ENCODE data around the gene BNC2. TPM values are rescaled to one million over a fixed set of nuclear protein-coding genes. Genes with fewer than 3 reads are reported as not detected.

BNC2 gene
- total RNA-seq, 4 donors from 2014 or later: 17.2 to 26.7 (median 20.1) TPM

DNA sequence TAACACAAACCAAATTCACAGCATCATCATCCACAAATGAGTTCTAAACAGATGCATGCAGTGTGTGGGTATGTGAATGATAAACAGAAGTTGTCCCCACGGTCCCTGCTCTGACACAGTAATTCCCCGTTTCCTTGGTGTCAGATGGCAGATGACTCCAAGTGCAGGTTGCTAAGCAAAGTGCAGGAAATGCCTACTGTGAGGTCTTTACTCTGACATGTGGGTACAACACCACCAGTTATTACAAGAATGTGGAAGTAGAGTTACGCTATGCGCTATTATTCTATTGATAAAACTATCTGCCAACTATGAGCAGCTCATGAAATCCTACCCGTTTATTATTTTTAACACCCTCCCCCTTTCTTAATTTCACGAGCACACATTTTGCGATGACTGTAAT lies 448.9 kb downstream of the BNC2 start:
- TF ChIP-seq CTCF (IDR thresholded peaks at IDR 0.05; ENCODE audit: low read depth): no peak

DNA sequence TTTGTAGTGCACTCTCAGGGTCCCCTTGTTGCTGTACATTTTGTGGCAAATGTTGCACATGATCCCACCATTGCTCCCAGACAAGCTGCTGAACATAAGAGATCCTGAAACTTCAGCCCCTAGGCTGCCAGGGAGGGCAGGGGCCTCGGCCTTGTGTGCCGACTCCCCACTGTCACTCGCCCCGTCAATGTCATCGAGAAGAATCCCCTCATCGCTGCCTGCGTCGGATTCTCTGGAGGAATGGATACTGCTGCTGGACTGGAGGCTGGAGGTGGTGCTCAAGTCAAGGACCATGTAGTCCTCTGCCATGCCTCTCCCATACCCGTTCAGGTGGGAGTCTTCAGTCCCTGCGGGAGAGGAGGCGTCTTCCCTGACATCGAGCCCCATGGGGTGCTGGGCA lies 451.3 kb downstream of the BNC2 start:
- TF ChIP-seq CTCF (IDR thresholded peaks at IDR 0.05; ENCODE audit: low read depth): no peak

DNA sequence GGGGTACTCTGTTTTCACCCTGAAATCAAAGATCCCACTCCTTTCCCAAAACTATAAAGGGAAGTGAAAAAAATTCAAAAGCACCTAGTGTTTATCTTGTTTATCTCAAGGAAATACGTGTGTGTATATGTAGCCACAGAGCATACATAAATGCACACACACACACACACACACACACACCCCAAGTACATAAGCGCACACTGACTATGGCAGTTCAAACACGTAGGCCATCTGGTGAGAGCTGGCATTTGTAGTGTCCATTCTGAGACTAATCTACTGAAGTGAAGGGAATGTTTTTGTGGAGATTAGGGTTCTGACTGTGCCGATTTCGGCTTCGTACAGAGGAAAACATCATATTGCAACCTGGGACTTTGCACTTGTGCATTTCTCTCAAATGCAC lies 451.7 kb downstream of the BNC2 start:
- no peak for TF ChIP-seq CTCF (IDR thresholded peaks at IDR 0.05; ENCODE audit: low read depth)

DNA sequence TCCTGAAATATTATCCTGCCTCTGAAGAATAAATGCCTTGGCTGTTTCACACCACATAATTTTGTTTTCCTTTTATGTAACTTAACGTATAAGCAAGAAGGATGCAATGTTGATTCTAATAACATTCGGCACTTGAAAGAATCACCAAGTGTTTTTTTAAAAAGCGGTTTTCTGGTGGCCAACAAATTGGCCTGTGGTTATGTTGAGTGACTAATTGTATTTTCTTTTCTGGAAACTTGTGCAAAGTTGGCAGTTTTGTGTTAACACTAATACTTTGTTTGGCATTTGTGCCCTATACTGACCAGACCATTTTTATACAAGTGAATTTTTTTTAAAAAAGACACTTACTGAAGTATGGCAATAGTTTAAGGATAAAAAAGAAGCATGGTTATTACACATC lies 452.7 kb downstream of the BNC2 start:
- no peak for TF ChIP-seq CTCF (IDR thresholded peaks at IDR 0.05; ENCODE audit: low read depth)

DNA sequence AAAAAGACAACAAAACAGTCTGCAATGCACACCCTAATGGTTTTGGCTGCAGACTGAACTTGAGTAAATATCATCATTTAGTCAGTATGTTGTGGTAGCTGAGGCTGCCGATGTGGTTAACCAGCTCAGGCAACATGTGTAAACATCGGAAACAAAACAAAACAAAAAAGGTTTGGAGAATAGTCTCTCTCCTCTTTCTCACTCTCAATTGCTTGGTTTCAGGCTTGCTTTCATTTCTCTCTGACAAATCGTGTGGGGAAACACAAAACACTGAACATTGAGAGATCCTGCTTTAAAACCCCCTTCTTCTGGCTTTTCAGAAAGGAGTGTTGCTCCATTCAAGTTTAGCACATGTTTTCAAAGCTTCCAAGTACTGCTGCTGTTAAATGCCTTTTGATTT lies 453.3 kb downstream of the BNC2 start:
- TF ChIP-seq CTCF (IDR thresholded peaks at IDR 0.05; ENCODE audit: low read depth): no peak

GRCh38 chr9:16414451-16414850 lies 456.0 kb downstream of the BNC2 start:
- TF ChIP-seq CTCF (IDR thresholded peaks at IDR 0.05; ENCODE audit: low read depth): no peak

DNA sequence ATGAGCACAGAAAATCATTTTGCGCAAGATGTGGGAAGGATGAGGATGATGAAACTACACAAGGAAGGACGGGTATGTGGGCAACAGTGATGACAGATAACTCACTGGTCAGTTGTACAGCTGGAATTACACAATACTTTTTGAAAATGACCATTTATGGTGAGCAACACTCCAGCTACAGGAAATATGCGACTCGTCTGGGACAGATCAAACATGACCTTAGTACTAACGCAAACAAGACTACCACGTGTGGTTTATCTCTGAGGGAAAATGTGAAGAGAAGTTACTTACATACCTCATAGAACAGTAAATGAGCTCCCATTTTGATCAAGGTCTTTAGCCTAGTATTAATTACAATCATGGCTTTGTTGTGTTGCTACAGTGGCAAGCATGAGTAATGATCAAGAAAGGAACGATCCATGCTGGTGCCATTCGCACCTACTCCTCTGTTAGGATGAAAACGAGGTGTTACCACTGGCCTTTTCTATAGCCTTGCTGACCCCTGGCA lies 456.9 kb downstream of the BNC2 start:
- no peak for TF ChIP-seq CTCF (IDR thresholded peaks at IDR 0.05; ENCODE audit: low read depth)

Data from subcutaneous adipose tissue (tissue), 4 donors.